ENCODE results near the gene LSM14A. TPM values are rescaled to one million over a fixed set of nuclear protein-coding genes. Genes with fewer than 3 reads are reported as not detected.

Gene LSM14A
- total and polyA plus RNA-seq, 2 of the 13 experiments (the other 11 are each of a cell fraction or from before 2014, with no cell fraction given): 77.0 to 83.6 TPM

- Histone ChIP-seq H3K27ac (ENCODE audit: extremely low read length, insufficient read depth, low read length) (peak overlapping the region; percentile 33), H2AFZ (ENCODE audit: low read length) (no peak overlapping the region)
- POLR2A ChIA-PET: no interaction called here
These were observed 97.2 kb downstream of the LSM14A start for GRCh38 chr19:34269489-34269888.

More at GRCh38 chr19:34269489-34269888, 97.2 kb downstream of the LSM14A start:
- in situ Hi-C loops (cut with HindIII; ENCODE audit: extremely low pct_ligation_motif_present, low pct_unique_long_range_greater_than_20kb): no loop called here
- Histone ChIP-seq H3K4me1 (ENCODE audit: insufficient read depth, low read length) (peaks cover 32% of the 10 kb centered on the region), H3K4me3 (replicated peaks in 1 of 3; ENCODE audit: insufficient read depth in 1 of 3, low read depth in 2 of 3, low read length in 3 of 3) (no peak overlapping the region), H3K27me3 (ENCODE audit: control insufficient read depth in 1 of 2, insufficient read depth in 2 of 2, low read length in 2 of 2) (no peaks in the 10 kb centered on the region), H3K79me2 (ENCODE audit: insufficient read depth, low read length) (peaks cover 49% of the 10 kb centered on the region), H4K20me1 (ENCODE audit: insufficient read depth, low read length) (no peaks in the 10 kb centered on the region; the same call in 1 of the 2 replicates), H3K9ac (ENCODE audit: insufficient read depth, low read depth, low read length) (no peak overlapping the region), H3K36me3 (replicated peaks in 1 of 2; ENCODE audit: control insufficient read depth in 1 of 2, insufficient read depth in 2 of 2, low read length in 2 of 2) (no peaks in the 10 kb centered on the region), H3K4me2 (ENCODE audit: low read depth, low read length) (no peak overlapping the region), H3K9me3 (ENCODE audit: low read length) (no peaks in the 10 kb centered on the region)
- no TSS peak for BruUV-seq (replicated peaks)
- FAIRE-seq: no peak
- TF ChIP-seq KDM4B (CRISPR knock-in tag; IDR thresholded peaks at IDR 0.05) (no peak), ZNF513 (CRISPR knock-in tag; conservative IDR thresholded peaks at IDR 0.05) (no peak), WIZ (CRISPR knock-in tag; IDR thresholded peaks at IDR 0.05) (no peak), FOXM1 (CRISPR knock-in tag; IDR thresholded peaks at IDR 0.05) (no peak), SIX4 (CRISPR knock-in tag; IDR thresholded peaks at IDR 0.05) (no peak), NCOA5 (CRISPR knock-in tag; IDR thresholded peaks at IDR 0.05) (no peak), EEA1 (CRISPR knock-in tag; IDR thresholded peaks at IDR 0.05; ENCODE audit: borderline replicate concordance) (no peak), SP1 (IDR thresholded peaks at IDR 0.05) (no peak), SP1 (CRISPR knock-in tag; IDR thresholded peaks at IDR 0.05) (no peak), RBAK (CRISPR knock-in tag; IDR thresholded peaks at IDR 0.05) (no peak), KDM2A (CRISPR knock-in tag; IDR thresholded peaks at IDR 0.05; ENCODE audit: borderline replicate concordance, low read depth) (no peak), ZNF781 (CRISPR knock-in tag; IDR thresholded peaks at IDR 0.05; ENCODE audit: borderline replicate concordance, not compliant biosample characterization) (no peak), NPAS2 (CRISPR knock-in tag; IDR thresholded peaks at IDR 0.05; ENCODE audit: borderline replicate concordance) (no peak), ZFYVE20 (CRISPR knock-in tag; IDR thresholded peaks at IDR 0.05; ENCODE audit: borderline replicate concordance, low read depth) (no peak), NFE2L2 (IDR thresholded peaks at IDR 0.05; ENCODE audit: low read length) (no peak), RXRB (CRISPR knock-in tag; IDR thresholded peaks at IDR 0.05; ENCODE audit: borderline replicate concordance) (no peak), MYPOP (CRISPR knock-in tag; IDR thresholded peaks at IDR 0.05) (no peak), SP140L (CRISPR knock-in tag; IDR thresholded peaks at IDR 0.05; ENCODE audit: borderline replicate concordance) (no peak), ZMAT3 (CRISPR knock-in tag; conservative IDR thresholded peaks at IDR 0.05) (no peak), ZFP36L1 (CRISPR knock-in tag; IDR thresholded peaks at IDR 0.05) (no peak)
- 72% methylated on average over 2 of the region's 2 CpGs for WGBS (ENCODE audit: low lambda C conversion rate)
- no peak for DNase-seq (ENCODE audit: low spot score)
- no peak for ATAC-seq
- CTCF ChIA-PET (ENCODE audit: low intra/inter-chr PET ratio, low total read pairs): no interaction called here
- intact Hi-C loops (cut with micrococcal nuclease; ENCODE audit: unreplicated experiment): no loop called here
